Fibroblast of villous mesenchyme (primary cell): ENCODE data around the gene MAP3K21. TPM values are rescaled to one million over a fixed set of nuclear protein-coding genes. Genes with fewer than 3 reads are reported as not detected.

Source experiments
- DNase-seq: peaks from one replicate; pipeline ENCODE4 v3.0.0-alpha.2; 2010; ENCODE audit warnings: low read depth
- H3K4me3 ChIP-seq: 2 replicates; pipeline ENCODE4 v1.5.1; 2011; ENCODE audit warnings: low read depth, mild to moderate bottlenecking, low read length
- CTCF ChIP-seq: IDR thresholded peaks from 2 replicates; pipeline ENCODE4 v1.5.1; 2012; ENCODE audit warnings: low read depth, mild to moderate bottlenecking, low read length; ENCODE audit not compliant: insufficient read depth
- total RNA-seq: library from RNA; depleted of rRNA; stranded (reverse); fragments of >200 nt; gene quantifications from 2 replicates; pipeline ENCODE4 v1.2.3, GENCODE V29; 2012

MAP3K21 gene
- total RNA-seq, 1 donor = 1.3 TPM

- no peak overlapping the region for H3K4me3 ChIP-seq
- TF ChIP-seq CTCF = no peak
- DNase-seq = no peak
Observed at GRCh38 chr1:233333086-233333485, 5.6 kb downstream of the MAP3K21 start.

GRCh38 chr1:233334092-233334491 lies 6.6 kb downstream of the MAP3K21 start:
- DNase-seq = no peak
- H3K4me3 ChIP-seq = no peak overlapping the region
- no peak for TF ChIP-seq CTCF

GRCh38 chr1:233336554-233337456 lies 9.3 kb downstream of the MAP3K21 start:
- no peak for DNase-seq
- no peak for TF ChIP-seq CTCF
- no peak overlapping the region for H3K4me3 ChIP-seq

GRCh38 chr1:233337505-233337904 lies 10.0 kb downstream of the MAP3K21 start:
- H3K4me3 ChIP-seq = no peak overlapping the region
- no peak for DNase-seq
- no peak for TF ChIP-seq CTCF

GRCh38 chr1:233338102-233338501 lies 10.6 kb downstream of the MAP3K21 start:
- no peak overlapping the region for H3K4me3 ChIP-seq
- no peak for DNase-seq
- TF ChIP-seq CTCF = no peak

- no peak overlapping the region for H3K4me3 ChIP-seq
- no peak for TF ChIP-seq CTCF
- no peak for DNase-seq
Observed at GRCh38 chr1:233340031-233340555, 12.6 kb downstream of the MAP3K21 start.

- H3K4me3 ChIP-seq = no peak overlapping the region
- DNase-seq = no peak
- no peak for TF ChIP-seq CTCF
Observed at GRCh38 chr1:233340966-233341516, 13.5 kb downstream of the MAP3K21 start.
